WTC11 (cell line): ENCODE measurements around the gene POP4. TPM values are rescaled to one million over a fixed set of nuclear protein-coding genes. Genes with fewer than 3 reads are reported as not detected.

ENCODE experiments used
- ATAC-seq: fragments of 200-7000 bp; cut with Tn5 transposase; 2 replicates; pipeline ENCODE4 v1.10.0; 2021; ENCODE audit warnings: mild to moderate bottlenecking, moderate library complexity
- CTCF ChIA-PET: fragments of 300-600 bp; sonication (Branson Sonifier 250); formaldehyde crosslinking; loops from one replicate; lab custom pipeline; 2021; ENCODE audit warnings: antibody characterized with exemption; lab: Charles Lee
- POLR2A ChIA-PET: fragments of 350-600 bp; sonication (Branson Sonifier 250); formaldehyde crosslinking; loops from one replicate; lab custom pipeline; 2021; ENCODE audit warnings: antibody characterized with exemption; lab: Charles Lee
- DNase-seq: peaks from one replicate; pipeline ENCODE4 v3.0.0; 2021; ENCODE audit warnings: low spot score
- H3K27ac Mint-ChIP-seq: 2 replicates; pipeline ENCODE4 v1.8.0; 2021; ENCODE audit warnings: mixed read lengths
- H3K27me3 Mint-ChIP-seq: 2 replicates; pipeline ENCODE4 v1.8.0; 2021; ENCODE audit warnings: low read depth, mild to moderate bottlenecking, moderate library complexity, mixed read lengths
- H3K36me3 Mint-ChIP-seq: 2 replicates; pipeline ENCODE4 v1.8.0; 2021; ENCODE audit warnings: mixed read lengths
- H3K4me1 Mint-ChIP-seq: 2 replicates; pipeline ENCODE4 v1.8.0; 2022; ENCODE audit warnings: mixed read lengths
- H3K4me3 Mint-ChIP-seq: 2 replicates; pipeline ENCODE4 v1.8.0; 2021; ENCODE audit warnings: mild to moderate bottlenecking, moderate library complexity, mixed read lengths
- H3K9me3 Mint-ChIP-seq: 2 replicates; pipeline ENCODE4 v1.8.0; 2021; ENCODE audit warnings: mixed read lengths
- CBFB ChIP-seq: sonication (generic); formaldehyde crosslinking; IDR thresholded peaks from 2 replicates; pipeline ENCODE4 v1.8.1; 2022; ENCODE audit warnings: mild to moderate bottlenecking, low read depth, missing genetic modification reagents
- CREB1 ChIP-seq: sonication (generic); formaldehyde crosslinking; IDR thresholded peaks from 2 replicates; pipeline ENCODE4 v1.8.0; 2023; ENCODE audit warnings: mild to moderate bottlenecking, missing genetic modification reagents
- ESRRA ChIP-seq: sonication (generic); formaldehyde crosslinking; IDR thresholded peaks from 2 replicates; pipeline ENCODE4 v1.8.1; 2022; ENCODE audit warnings: mild to moderate bottlenecking, missing genetic modification reagents, borderline replicate concordance
- FOXK1 ChIP-seq: sonication (generic); formaldehyde crosslinking; IDR thresholded peaks from 2 replicates; pipeline ENCODE4 v1.8.0; 2022; ENCODE audit warnings: mild to moderate bottlenecking, moderate library complexity, missing genetic modification reagents
- GRHL2 ChIP-seq: fragments of 250-450 bp; sonication (Bioruptor Pico); IDR thresholded peaks from 2 replicates; pipeline ENCODE4 v1.8.0; 2022; ENCODE audit warnings: mild to moderate bottlenecking, moderate library complexity; ENCODE audit not compliant: insufficient replicate concordance, severe bottlenecking
- GTF2I ChIP-seq: fragments of 250-450 bp; sonication (Bioruptor Pico); conservative IDR thresholded peaks from 2 replicates; pipeline ENCODE4 v1.4.0; 2021; ENCODE audit warnings: mild to moderate bottlenecking
- NFYB ChIP-seq: sonication (generic); formaldehyde crosslinking; conservative IDR thresholded peaks from 2 replicates; pipeline ENCODE4 v1.8.0; 2022; ENCODE audit warnings: low read depth, missing genetic modification reagents
- NR1H2 ChIP-seq: sonication (generic); formaldehyde crosslinking; IDR thresholded peaks from 2 replicates; pipeline ENCODE4 v1.9.0; 2021; ENCODE audit warnings: mild to moderate bottlenecking, moderate library complexity, missing genetic modification reagents
- NR3C1 ChIP-seq: sonication (generic); formaldehyde crosslinking; conservative IDR thresholded peaks from 2 replicates; pipeline ENCODE4 v1.8.1; 2023; ENCODE audit warnings: low read depth, mild to moderate bottlenecking, missing genetic modification reagents
- SMAD3 ChIP-seq: sonication (generic); formaldehyde crosslinking; IDR thresholded peaks from 2 replicates; pipeline ENCODE4 v1.8.0; 2022; ENCODE audit warnings: missing genetic modification reagents, mild to moderate bottlenecking, borderline replicate concordance
- SP1 ChIP-seq: sonication (generic); formaldehyde crosslinking; conservative IDR thresholded peaks from 2 replicates; pipeline ENCODE4 v1.8.1; 2022; ENCODE audit warnings: missing genetic modification reagents
- ZNF219 ChIP-seq: sonication (generic); formaldehyde crosslinking; IDR thresholded peaks from 2 replicates; pipeline ENCODE4 v1.8.0; 2023; ENCODE audit warnings: missing genetic modification reagents, mild to moderate bottlenecking, borderline replicate concordance
- ZNF263 ChIP-seq: sonication (generic); formaldehyde crosslinking; IDR thresholded peaks from 2 replicates; pipeline ENCODE4 v1.8.1; 2022; ENCODE audit warnings: low read depth, mild to moderate bottlenecking, moderate library complexity, missing genetic modification reagents
- ZNF416 ChIP-seq: fragments of 250-450 bp; sonication (Bioruptor Pico); IDR thresholded peaks from 2 replicates; pipeline ENCODE4 v1.9.0; 2021; ENCODE audit warnings: mild to moderate bottlenecking, inconsistent platforms
- total RNA-seq: library from RNA; stranded (reverse); gene quantifications from 3 replicates; pipeline ENCODE4 v1.2.3, GENCODE V29; 2021
- TF ChIP-seq, protein P1 (sequence below): sonication (generic); formaldehyde crosslinking; IDR thresholded peaks from 2 replicates; pipeline ENCODE4 v1.8.1; 2022; ENCODE audit warnings: low read depth, mild to moderate bottlenecking, moderate library complexity, missing genetic modification reagents, borderline replicate concordance
- TF ChIP-seq, protein P2 (sequence below): sonication (generic); formaldehyde crosslinking; IDR thresholded peaks from 2 replicates; pipeline ENCODE4 v1.8.1; 2022; ENCODE audit warnings: mild to moderate bottlenecking, missing genetic modification reagents, moderate library complexity, borderline replicate concordance
- TF ChIP-seq, protein P3 (sequence below): sonication (generic); formaldehyde crosslinking; IDR thresholded peaks from 2 replicates; pipeline ENCODE4 v1.8.0; 2022; ENCODE audit warnings: missing genetic modification reagents
- TF ChIP-seq, protein P4 (sequence below): sonication (generic); formaldehyde crosslinking; IDR thresholded peaks from 2 replicates; pipeline ENCODE4 v1.8.1; 2022; ENCODE audit warnings: mild to moderate bottlenecking, moderate library complexity, missing genetic modification reagents
- TF ChIP-seq, protein P5 (sequence below): sonication (generic); formaldehyde crosslinking; IDR thresholded peaks from 2 replicates; pipeline ENCODE4 v1.8.0; 2022; ENCODE audit warnings: mild to moderate bottlenecking, missing genetic modification reagents
- TF ChIP-seq, protein P6 (sequence below): sonication (generic); formaldehyde crosslinking; IDR thresholded peaks from 2 replicates; pipeline ENCODE4 v1.8.0; 2023; ENCODE audit warnings: missing genetic modification reagents
- TF ChIP-seq, protein P7 (sequence below): sonication (generic); formaldehyde crosslinking; IDR thresholded peaks from 2 replicates; pipeline ENCODE4 v1.8.0; 2022; ENCODE audit warnings: mild to moderate bottlenecking, missing genetic modification reagents

Gene POP4
- total RNA-seq, 1 experiment from 2014 or later = 46.7 TPM

DNA sequence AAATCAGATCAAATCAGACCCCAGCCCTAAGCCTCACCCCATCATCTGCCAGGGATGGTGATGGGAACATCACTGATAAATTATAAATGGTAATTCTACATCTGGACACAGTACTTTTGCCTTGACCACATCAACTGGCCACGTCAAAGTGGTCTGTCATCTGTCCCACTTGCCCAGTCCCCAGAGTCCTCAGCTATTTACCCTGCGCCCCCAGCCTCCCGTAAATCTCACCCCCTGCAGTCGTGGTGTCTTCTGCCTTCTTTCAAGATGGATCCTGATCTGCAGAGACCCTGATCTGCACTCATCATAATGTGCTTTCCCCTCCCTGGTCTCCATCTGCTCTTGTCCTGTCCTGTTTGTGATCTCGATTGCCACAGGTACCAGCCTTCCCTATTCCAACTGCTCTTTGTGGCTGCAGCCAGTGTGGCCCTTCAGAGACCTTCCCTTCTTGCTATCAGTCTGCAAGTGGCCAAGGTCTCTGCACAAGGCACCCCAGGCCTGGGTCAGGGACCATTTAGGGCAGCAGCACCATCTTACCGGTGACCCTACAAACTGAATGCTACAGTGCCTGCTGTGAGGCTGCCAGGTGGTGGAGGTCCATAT, 26.7 kb upstream of the POP4 start (continued):
- TF ChIP-seq, protein P1, sequence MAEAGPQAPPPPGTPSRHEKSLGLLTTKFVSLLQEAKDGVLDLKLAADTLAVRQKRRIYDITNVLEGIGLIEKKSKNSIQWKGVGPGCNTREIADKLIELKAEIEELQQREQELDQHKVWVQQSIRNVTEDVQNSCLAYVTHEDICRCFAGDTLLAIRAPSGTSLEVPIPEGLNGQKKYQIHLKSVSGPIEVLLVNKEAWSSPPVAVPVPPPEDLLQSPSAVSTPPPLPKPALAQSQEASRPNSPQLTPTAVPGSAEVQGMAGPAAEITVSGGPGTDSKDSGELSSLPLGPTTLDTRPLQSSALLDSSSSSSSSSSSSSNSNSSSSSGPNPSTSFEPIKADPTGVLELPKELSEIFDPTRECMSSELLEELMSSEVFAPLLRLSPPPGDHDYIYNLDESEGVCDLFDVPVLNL (CRISPR knock-in tag) = no peak
- TF ChIP-seq, all 79 proteins: peak for 0

DNA sequence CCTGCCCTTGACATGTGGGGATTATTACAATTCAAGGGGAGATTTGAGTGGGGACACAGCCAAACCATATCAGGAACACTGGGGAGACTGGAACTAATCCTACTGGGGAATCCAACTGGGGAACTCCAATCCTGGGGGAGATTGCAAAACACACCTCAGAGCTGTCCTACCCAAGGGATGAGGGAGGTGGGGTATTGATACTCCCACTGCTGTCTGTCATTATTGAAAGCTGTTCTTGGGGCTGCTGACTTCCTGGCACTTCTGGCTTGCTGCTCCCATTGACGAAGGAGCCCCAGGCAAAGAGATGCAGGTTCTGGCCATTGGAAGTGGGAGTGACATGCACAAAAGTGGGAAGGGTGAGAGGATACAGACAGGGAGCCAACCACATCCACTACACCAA, 24.7 kb upstream of the POP4 start:
- TF ChIP-seq, protein P2, sequence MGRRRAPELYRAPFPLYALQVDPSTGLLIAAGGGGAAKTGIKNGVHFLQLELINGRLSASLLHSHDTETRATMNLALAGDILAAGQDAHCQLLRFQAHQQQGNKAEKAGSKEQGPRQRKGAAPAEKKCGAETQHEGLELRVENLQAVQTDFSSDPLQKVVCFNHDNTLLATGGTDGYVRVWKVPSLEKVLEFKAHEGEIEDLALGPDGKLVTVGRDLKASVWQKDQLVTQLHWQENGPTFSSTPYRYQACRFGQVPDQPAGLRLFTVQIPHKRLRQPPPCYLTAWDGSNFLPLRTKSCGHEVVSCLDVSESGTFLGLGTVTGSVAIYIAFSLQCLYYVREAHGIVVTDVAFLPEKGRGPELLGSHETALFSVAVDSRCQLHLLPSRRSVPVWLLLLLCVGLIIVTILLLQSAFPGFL (CRISPR knock-in tag) = no peak
- TF ChIP-seq, protein P3, sequence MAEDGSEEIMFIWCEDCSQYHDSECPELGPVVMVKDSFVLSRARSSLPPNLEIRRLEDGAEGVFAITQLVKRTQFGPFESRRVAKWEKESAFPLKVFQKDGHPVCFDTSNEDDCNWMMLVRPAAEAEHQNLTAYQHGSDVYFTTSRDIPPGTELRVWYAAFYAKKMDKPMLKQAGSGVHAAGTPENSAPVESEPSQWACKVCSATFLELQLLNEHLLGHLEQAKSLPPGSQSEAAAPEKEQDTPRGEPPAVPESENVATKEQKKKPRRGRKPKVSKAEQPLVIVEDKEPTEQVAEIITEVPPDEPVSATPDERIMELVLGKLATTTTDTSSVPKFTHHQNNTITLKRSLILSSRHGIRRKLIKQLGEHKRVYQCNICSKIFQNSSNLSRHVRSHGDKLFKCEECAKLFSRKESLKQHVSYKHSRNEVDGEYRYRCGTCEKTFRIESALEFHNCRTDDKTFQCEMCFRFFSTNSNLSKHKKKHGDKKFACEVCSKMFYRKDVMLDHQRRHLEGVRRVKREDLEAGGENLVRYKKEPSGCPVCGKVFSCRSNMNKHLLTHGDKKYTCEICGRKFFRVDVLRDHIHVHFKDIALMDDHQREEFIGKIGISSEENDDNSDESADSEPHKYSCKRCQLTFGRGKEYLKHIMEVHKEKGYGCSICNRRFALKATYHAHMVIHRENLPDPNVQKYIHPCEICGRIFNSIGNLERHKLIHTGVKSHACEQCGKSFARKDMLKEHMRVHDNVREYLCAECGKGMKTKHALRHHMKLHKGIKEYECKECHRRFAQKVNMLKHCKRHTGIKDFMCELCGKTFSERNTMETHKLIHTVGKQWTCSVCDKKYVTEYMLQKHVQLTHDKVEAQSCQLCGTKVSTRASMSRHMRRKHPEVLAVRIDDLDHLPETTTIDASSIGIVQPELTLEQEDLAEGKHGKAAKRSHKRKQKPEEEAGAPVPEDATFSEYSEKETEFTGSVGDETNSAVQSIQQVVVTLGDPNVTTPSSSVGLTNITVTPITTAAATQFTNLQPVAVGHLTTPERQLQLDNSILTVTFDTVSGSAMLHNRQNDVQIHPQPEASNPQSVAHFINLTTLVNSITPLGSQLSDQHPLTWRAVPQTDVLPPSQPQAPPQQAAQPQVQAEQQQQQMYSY = no peak
- TF ChIP-seq, protein P1 (CRISPR knock-in tag) = no peak
- TF ChIP-seq CREB1 (CRISPR knock-in tag) = no peak
- TF ChIP-seq FOXK1 = no peak
- TF ChIP-seq, protein P4, sequence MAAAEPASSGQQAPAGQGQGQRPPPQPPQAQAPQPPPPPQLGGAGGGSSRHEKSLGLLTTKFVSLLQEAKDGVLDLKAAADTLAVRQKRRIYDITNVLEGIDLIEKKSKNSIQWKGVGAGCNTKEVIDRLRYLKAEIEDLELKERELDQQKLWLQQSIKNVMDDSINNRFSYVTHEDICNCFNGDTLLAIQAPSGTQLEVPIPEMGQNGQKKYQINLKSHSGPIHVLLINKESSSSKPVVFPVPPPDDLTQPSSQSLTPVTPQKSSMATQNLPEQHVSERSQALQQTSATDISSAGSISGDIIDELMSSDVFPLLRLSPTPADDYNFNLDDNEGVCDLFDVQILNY = no peak
- no peak for TF ChIP-seq SMAD3 (CRISPR knock-in tag)
- no peak for TF ChIP-seq NR3C1
- no peak for TF ChIP-seq NR1H2 (CRISPR knock-in tag)
- no peak for TF ChIP-seq NFYB (CRISPR knock-in tag)
- TF ChIP-seq, protein P5, sequence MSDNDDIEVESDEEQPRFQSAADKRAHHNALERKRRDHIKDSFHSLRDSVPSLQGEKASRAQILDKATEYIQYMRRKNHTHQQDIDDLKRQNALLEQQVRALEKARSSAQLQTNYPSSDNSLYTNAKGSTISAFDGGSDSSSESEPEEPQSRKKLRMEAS (CRISPR knock-in tag) = no peak
- TF ChIP-seq, all 79 proteins: peak for 0
- no peak for ATAC-seq
- POLR2A ChIA-PET = no interaction called here
- Mint-ChIP-seq H3K36me3 (no peaks in the 10 kb centered on the region), H3K4me1 (peaks cover 8% of the 10 kb centered on the region), H3K9me3 (no peaks in the 10 kb centered on the region), H3K4me3 (no peak overlapping the region), H3K27ac (no peak overlapping the region), H3K27me3 (peaks cover 8% of the 10 kb centered on the region; the same call in 1 of the 2 replicates)
- CTCF ChIA-PET = no interaction called here
- no peak for DNase-seq

DNA sequence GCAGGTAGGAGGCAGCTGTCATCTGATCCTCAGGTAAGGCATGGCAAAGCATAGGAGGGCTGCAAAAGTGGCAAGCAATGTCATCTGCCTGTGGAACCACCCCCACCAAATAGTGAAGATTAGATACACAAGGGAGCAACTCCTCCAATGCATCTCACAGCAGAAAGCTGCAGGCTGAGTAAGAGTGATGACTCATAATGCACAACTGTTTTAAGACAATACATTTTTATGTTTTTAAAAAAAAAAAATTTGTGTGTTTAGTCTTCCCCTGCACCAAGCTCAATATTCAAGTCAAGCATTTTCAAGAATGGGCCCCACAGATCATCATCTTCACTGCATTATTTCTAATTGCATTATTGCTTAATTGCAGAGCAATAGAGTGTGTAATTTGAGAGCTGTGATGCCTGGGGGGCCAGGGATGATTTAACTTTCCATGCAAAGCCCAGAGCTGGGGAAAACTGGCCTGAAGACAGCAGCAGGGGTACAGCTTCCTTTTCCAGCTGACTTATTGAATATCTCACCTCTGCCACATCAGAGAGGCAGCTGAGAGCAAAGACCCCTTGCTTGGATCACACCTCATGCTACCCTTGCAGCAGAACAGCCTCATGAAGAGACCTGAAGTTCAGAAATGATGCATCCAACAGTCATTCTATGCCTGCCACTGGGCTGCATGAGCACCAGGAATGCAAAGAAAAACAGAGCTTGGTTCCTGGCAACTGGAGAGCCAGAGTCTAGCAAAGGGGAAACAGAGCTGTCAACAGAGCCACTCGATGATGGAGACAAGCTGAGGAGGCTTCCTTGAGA, 22.7 kb upstream of the POP4 start:
- POLR2A ChIA-PET = interaction anchor here (0.9 kb wide), 1 partner anchor 10 kb away, joined by 3 read pairs; no protein-coding TSS in a partner anchor
- Mint-ChIP-seq H3K36me3 (no peaks in the 10 kb centered on the region), H3K9me3 (0 out of 2 replicates have a peak, but pooled peaks cover 3% of the 10 kb centered on the region), H3K27me3 (peaks cover 12% of the 10 kb centered on the region), H3K4me3 (no peak overlapping the region), H3K27ac (no peak overlapping the region), H3K4me1 (no peaks in the 10 kb centered on the region)
- DNase-seq (no peak), ATAC-seq (no peak)
- CTCF ChIA-PET = interaction anchor here (0.6 to 1.1 kb wide), 3 partner anchors 13 to 60 kb away, joined by 3 read pairs; no protein-coding TSS in a partner anchor
- TF ChIP-seq, protein P6, sequence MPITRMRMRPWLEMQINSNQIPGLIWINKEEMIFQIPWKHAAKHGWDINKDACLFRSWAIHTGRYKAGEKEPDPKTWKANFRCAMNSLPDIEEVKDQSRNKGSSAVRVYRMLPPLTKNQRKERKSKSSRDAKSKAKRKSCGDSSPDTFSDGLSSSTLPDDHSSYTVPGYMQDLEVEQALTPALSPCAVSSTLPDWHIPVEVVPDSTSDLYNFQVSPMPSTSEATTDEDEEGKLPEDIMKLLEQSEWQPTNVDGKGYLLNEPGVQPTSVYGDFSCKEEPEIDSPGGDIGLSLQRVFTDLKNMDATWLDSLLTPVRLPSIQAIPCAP (CRISPR knock-in tag) = no peak
- TF ChIP-seq ESRRA (CRISPR knock-in tag) (no peak), ZNF416 (CRISPR knock-in tag) (no peak), SMAD3 (CRISPR knock-in tag) (no peak), ZNF263 (CRISPR knock-in tag) (no peak), CBFB (CRISPR knock-in tag) (no peak), GRHL2 (no peak), ZNF219 (CRISPR knock-in tag) (no peak), SP1 (no peak), GTF2I (CRISPR knock-in tag) (no peak)
- TF ChIP-seq, protein P7, sequence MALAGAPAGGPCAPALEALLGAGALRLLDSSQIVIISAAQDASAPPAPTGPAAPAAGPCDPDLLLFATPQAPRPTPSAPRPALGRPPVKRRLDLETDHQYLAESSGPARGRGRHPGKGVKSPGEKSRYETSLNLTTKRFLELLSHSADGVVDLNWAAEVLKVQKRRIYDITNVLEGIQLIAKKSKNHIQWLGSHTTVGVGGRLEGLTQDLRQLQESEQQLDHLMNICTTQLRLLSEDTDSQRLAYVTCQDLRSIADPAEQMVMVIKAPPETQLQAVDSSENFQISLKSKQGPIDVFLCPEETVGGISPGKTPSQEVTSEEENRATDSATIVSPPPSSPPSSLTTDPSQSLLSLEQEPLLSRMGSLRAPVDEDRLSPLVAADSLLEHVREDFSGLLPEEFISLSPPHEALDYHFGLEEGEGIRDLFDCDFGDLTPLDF = no peak
